Activated T-cell treated with anti-CD3 and anti-CD28 coated beads for 4 hours (primary cell): ENCODE data around the gene MBTPS1.

Experiments used
- DNase-seq: peaks from one replicate; pipeline ENCODE4 v3.0.0-alpha.2; 2020

Gene MBTPS1

DNA sequence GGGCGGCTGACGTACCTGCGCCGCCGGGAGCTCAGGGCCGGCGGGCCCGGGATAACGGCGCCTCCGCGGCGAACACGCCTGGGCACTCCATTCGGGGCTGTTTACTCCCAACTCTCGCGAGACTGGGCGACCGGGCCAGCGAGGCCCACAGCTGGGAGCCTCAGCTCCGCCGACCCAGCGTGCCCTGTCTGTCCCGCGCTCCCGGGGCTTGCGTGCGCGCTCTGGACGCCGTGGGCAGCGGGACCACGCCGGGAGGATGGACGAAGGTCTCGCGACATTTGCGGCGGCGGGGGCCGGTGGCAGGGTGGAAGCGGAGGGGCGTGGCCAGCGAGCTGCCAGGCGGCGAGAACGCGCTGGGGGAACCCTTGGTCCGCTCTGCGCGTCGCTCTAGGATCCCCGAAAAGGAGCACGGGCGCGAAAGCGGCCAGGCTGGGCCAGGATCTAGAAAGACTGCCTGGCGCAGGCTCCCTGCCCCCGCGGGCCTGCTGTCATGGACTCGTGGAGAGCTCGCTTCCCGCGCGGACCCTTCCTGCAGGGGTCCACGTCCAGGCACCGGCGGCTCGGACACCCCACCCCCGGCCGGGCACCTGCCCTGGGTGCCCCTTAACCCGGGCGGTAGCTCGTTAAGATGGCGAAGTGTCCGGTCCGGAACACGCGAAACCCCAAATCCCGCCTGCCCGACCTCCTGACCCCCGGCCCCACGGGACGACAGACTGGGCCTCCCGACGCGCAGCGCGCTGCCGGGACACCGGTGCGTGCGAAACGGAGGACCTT, at the start of gene MBTPS1:
Gene MBTPS1, minus strand, starts transcription at position 223 of the 774 bp plus-strand sequence. CDS start 15,159 bp downstream, outside the sequence.
- peak; percentile 96 for DNase-seq

DNA sequence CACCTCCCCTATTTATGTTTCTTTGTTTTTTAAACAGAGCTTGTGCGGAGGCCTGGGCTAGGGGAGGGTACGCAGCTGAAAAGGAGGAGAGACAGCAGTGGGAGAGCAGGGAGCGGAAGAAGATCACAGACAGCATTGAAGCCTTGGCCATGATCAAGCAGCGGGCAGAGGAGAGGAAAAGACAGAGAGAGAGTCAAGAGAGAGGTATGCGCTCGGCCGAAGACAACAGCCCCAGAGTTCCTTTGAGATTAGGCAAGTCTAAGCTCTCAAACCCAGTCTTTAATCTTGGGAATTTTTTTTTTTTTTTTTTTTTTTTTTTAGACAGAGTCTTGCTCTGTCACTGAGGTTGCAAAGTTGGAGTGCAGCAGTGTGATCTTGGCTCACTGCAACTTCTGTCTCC, 49.0 kb upstream of the MBTPS1 start:
- DNase-seq: no peak

DNA sequence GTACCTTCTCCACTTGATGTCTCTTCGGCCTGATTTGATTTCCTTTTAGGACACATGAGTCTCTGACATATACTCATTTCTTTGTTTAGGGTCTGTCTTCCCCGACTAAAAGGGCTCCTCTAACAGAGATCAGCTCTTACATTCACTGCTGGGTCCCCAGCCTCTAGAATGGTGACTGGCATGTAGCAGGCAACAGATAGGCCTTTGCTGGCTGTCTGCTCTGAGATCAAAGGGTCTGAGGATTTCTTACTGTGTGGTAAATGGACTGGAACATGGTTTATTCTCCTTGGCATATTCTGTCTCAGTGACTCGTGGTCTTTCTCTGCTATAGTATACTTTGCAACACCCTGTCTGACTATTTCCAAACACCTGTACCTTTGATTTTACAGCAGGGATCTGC, 45.1 kb upstream of the MBTPS1 start:
- no peak for DNase-seq

DNA sequence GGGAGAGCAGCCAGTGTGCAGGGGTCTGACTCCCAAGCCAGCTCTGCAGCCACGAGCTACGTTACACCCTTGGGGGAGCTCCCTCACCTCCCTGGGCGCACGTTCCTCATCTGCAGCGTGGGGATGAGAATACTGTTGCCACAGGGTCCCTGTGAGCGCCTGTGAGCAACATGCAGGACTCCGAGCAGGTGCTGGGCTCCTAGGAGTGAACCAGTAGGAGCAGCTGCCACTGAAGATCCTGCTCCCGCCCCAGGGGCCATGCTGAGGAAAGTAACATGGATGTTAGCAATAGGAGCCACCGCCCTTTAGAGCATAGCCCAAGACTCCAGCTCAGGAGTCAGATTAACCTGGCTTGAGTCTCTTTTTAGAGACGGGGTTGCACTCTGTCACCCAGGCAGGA, 44.3 kb upstream of the MBTPS1 start:
- no peak for DNase-seq

DNA sequence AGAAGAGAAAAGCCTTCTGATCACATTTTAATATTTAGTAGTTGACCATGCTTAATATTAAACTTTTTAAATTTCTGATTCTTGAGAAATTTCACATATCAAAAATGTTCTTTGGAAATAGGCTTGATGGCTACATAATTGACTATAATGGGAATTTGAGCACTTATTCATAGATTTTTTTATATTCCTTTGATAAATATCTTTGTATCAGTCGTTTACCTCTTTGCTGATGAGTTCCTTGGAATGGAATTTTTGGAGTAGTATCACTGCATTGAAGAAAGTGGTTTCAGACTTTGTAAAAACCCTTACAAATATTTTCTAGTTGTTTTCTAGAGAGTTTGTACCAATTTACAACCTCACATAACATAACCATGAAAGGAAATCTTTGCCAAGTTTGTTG, 43.1 kb upstream of the MBTPS1 start:
- DNase-seq: no peak

DNA sequence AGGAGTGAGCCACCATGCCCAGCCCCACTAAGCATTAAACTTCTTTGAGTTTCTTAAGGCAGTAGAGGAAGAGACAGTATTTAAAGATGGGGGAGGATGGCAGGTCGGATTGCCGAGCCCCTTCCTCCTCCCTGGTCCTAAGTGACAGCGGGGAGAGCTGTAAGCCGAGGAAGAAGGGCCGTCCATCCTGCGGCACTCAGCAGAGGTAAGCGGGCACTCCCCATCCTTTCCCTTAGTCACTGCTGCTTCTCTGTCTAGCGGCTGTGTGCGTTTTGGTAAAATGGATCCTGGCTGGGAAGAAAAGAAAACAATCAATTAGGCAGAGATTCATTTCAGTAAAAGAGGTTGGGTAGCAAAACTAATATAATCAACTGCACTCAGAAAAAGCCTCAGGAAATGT, 42.3 kb upstream of the MBTPS1 start:
- DNase-seq: no peak

DNA sequence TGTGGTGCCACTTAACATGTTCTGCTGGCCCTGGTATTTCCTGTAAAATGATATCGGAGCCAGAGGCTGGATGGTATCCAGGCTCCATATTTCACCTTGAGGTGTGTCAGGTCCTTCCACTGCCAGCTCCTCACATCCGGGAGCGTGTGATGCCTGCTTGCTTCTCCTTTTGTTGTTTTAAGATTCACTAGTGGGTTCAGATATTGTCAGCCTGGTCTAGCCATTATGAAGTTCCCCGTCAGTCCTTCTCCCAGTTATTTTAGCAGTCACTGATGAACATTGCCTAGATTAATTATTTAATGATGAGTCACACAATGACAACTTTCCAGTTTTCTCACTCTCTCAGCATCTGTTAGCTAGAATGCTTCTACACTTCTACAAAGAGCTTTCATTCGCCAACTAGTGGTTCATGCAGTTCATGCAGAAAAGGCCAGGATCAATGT, 39.6 kb upstream of the MBTPS1 start:
- no peak for DNase-seq

DNA sequence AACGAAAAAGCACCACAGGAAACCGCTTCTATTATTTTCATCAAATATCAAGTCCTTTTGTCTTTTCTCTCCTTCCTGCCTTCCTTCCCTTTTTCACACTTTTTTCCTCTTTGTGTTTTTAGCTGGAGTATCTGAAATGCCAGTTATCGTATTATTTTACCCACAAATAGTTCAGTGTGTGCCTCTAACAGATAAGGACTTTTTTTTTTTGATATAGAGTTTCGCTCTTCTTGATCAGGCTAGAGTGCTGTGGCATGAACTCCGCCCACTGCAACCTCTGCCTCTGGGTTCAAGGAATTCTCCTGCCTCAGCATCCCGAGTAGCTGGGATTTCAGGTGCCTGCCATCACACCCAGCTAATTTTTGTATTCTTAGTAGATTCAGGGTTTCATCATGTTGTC, 39.0 kb upstream of the MBTPS1 start:
- no peak for DNase-seq

DNA sequence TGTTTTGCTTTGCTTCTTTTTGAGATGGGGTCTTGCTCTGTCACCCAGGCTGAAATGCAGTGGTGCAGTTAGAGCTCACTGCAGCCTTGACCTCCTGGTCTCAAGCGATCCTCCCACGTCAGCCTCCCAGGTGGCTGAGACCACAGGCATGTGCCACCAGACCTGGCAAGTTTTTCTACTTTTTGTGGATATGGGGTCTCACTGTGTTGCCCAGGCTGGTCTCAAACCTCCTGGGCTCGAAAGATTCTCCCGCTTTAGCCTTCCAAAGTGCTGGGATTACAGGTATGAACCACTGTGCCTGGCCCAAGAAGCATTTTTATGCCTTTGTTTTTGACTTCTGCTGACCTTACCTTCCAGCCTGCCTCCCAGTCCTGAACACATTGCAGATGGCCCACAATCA, 38.5 kb upstream of the MBTPS1 start:
- no peak for DNase-seq

DNA sequence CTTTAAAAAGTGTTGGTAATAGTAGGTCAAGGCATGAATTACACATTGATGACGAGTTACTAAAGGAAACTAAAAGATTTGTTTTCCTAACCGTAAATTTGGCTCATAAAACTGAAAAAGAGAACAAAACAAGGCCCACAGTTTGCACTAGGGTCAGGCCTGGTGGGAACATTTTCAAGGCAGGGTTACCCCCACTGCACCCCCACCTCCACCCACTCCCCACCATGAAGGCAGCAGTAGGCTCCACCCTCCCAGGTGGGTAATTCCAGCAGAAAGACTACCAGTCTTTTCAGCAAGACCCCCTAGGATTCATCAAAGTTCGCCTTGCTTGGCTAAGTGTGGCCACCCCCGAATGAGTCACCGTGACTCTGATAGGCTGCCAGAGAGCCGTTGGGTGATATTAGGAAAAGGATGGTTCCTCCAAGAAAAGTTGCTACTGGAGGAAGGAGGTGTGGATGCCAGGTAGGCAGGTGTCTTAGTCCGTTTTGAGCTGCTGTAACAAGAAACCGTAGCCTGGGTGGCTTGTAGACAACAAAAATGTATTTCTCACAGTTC, 37.0 kb upstream of the MBTPS1 start:
- no peak for DNase-seq

DNA sequence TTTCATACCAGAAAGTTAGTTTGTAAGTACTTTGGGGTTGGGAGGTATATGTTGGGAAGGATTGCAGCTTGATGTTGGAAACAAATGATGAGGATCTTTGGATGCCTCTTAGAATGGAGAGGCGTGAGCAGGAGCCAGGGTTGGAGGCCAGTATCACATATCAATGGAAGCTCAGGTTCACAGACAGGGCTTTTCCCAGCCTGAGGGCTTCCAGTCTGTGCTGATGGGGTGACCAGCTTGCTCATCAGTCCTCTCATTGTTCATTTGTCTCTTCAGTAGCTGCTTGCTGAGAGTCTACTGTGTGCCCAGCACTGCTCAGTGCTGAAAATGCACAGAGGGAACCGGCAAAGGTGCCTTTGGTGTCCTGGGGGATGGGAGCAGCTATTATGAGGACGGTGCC, 34.2 kb upstream of the MBTPS1 start:
- no peak for DNase-seq

DNA sequence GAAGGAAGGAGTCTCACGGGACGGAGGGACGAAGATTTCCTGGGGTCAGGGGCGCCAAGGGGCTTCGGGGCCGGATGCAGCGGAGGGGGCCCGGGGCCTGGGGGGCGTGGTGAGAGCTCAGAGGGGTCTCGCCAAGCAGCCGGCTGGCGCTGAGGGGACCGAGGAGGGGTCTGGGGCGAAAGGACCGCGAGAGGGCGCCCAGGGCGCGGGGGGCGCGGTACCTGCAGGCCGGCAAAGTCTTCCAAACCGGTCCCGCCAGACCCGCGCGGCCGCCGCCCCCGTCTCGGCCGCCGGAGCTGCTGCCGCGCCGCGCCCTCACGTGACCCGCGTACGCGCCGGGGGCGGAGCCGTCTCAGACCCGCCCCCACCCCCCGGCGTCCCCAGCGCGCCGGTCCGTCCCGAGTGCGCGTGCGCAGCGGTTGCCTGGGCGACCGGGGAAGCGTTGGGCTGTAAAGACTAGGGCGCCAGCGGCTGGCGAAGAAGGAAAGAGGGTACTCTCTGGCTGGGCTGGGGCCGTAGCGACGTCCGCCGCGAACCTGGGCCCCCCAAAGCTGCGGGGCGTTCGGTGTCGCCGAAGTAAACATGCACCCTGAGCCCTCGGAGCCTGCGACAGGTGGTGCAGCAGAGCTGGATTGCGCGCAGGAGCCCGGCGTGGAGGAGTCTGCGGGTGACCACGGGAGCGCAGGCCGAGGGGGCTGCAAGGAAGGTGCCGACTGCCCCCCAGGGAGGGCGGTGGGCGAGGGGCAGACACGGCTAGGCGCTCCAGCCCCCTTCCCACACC, 28.3 kb upstream of the MBTPS1 start, which contains the start of the genes DNAAF1 and HSDL1:
Gene DNAAF1, plus strand, starts transcription at position 450 of the 781 bp plus-strand sequence. Its CDS starts 133 bp downstream, at position 583.
Gene HSDL1, minus strand, starts transcription at position 319 of the 781 bp plus-strand sequence. CDS start 13,856 bp downstream, outside the sequence.
- DNase-seq: peak; percentile 93

DNA sequence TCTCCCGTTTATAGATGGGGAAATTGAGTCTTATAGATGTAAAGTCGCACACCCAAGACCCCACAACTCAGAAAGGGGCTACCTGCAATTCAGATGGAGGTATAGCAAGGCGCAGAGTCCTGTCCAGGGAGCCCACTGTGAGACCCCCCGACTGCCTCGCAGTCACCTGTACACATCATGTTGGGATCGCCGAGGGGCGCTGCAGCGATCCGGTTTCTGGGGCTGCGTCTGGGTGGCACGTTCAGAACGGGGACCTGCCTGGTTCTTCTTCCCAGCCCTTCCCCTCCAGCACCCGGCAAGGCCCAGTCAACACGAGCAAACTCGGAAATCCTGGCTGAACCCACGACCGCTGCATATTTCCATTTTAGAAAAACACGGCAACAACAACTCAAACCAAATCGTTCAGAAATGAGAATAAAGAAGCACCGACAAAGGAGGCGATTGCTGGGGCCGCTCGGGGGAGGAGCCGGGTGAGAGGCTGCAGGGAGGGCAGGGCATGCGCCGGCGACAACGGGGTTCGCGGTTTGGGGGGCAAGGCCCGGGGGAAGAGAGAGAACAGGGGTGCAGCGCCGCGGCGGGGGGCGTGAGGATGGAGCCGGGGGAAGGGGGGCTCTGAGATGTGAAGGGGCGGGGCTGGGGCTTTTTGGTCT, 27.6 kb upstream of the MBTPS1 start:
- peak; percentile 10 for DNase-seq

DNA sequence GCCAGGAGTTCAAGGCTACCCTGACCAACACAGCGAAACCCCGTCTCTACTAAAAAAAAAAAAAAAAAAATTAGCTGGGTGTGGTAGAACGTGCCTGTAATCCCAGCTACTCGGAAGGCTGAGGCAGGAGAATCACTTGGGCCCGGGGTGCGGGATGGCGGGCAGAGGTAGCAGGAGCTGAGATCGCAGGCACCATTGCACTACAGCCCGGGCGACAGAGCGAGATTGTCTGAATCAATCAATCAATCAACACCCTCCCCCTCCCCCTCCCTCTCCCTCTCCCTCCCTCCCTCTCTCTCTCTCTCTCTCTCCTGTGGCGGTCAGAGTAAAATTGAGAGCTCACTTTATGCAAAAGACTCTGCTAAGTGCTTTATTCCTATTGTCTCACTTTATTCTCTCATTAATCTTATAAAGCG, 27.1 kb upstream of the MBTPS1 start:
- DNase-seq: no peak

DNA sequence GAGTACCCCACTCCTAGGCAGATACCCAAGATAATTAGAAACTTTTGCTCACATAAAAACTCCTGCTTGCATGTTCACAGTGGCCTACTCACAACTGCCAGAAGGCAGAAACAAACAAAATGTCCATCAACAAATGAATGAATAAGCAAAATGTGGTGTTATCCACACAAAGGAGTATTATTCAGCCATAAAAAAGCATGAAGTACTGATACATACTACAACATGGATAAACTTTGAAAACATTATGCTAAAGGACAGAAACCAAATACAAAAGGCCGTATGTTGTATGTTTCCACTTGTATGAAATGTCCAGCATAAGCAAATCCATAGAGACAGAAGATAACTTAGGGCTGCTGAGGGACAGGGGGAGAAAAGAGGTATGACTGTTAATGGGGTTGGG, 26.3 kb upstream of the MBTPS1 start:
- no peak for DNase-seq

DNA sequence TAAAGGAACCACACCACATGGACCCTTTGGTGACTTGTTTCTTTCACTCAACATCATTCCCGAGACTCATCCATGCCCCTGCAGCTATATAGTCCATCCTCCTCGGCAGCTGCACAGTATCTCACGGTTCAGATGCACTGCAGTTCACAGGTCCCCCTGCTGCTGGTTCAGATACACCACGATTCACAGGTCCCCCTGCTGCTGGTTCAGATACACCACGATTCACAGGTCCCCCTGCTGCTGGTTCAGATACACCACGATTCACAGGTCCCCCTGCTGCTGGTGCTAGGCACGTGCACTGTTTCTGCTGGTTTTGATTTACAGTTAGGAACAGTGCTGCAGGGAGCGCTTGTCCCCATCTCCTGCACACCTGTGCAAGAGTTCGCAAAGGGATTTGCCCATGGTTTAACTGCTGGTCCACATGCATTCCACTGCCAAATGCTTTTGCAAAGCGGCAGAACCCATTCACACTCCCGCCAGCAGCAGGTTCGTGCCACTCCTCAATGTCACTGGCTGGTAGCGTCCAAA, 24.5 kb upstream of the MBTPS1 start:
- DNase-seq: no peak

DNA sequence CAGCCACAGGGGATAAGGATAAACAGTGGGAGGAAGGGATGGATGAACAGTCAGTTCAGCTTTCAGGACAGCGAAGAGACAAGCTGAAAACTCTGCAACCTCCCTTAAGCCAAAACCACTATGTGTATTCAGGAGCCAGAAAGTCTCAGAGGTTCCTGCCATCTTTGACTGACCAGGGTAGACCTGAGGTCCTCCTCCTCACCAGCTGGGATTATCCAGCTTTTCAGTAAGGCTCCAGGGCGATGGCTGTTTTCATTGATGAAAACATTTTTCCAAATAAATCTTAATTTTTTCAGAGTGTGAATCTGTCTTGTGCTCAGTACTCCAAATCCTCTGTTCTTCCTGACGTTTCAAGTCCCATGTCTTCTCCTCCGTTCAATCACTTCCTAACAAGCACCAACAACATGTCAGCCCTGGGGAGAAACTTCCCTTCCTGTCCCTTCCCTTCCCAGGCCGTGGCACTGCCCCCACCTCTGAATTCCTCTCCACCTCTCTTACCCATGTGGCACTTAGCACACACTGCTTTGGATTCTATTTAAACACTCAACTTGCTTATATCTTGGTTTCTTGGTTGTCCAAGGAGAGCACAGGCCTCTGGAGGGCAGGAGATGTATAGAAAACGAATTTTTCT, 23.0 kb upstream of the MBTPS1 start:
- DNase-seq: no peak

DNA sequence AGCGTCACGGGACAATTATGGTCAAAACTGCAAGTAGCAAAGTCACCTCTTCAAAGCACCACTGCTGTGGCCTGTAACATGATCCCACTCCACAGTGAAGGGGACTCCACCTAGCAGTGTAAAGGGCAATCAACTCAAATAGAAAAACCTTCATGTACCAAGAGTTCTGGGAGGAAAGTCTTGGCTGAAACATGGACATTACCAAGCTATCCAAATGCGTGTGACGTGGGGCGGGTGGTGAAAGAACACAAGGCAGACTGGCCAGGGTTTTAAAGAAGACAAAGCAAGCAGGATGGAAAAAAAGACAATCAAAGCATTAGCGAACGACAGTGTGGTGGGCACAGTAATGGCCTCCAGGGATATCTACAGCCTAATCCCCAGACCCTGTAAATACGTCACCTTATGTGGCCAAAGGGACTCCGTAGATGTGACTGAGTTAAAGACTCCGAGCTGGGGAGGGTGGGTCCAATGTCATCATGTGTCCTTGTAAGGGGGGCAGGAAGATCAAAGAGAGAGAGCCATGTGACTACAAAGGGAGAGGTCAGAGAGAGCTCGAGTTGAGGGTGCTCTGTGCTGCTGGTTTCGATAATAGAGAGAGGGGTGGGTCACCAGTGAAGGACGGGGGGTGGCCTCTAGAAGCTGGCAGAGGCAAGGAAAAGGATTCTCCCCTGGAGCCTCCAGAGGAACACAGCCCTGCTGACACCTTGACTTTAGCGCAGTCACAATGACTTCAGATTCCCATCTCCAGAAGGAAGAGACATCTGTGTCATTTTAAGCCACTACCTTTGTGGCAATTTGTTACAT, 22.3 kb upstream of the MBTPS1 start:
- no peak for DNase-seq

DNA sequence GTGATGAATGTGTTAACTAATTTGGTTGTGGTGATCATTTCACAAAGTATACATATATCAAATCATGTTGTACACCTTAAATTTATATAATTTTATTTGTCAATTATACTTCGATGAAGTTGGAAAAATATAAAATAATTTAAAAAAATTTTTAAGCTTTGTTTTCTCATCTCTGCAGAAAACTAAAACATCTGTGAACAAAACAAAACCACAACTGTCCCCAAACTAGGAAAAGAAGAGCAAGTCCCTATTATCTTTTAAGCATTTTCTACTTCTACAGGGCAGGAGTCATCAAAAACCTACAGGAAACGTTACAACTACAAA, 21.7 kb upstream of the MBTPS1 start:
- DNase-seq: no peak

DNA sequence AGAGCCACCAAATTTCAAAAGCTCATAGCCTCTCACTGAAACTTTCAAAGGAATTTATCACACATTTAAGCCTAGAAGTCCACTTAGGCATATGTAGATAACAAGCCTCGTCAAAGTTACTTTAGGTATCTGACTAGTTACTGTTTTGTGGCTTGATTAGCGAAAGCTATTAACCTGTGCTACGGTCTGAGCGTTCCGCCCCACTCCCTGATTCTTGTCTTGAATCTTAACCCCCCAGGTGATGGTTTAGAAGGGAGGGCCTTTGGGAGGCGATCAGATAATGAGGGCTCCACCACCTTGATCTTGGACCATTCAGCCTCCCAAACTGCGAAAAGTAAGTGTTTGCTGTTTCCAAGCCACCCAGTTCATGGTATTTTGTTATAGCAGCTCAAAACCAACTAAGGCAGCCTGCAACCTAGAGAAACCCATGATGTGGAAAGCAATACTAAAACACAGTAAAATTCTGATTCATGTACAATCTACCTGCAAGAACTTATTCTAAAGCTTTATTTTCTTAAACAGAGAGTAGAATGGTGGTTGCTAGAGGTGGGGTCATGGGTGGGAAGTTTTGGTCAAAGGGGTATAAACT, 21.1 kb upstream of the MBTPS1 start:
- DNase-seq: no peak

DNA sequence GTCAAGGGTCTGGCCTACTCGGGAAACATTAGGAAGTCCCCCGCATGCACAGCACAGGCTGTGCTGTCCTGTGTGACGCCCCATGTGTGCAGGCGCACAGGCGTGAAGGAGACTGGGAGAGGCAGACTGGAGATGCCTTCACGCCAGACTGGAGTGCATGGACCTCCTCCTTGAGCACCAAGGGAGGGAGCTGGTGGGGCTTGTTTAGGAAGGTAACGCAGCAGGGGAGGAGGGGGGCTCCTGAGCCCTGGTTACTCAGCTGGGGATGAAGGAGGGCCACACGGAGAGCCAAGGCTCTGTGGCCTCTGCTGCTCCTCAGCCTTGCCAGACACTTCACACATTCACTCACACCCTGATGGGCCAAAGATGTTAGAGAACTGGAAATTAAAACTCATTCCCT, 20.5 kb upstream of the MBTPS1 start:
- no peak for DNase-seq
